ENCODE results near the gene C10orf90.

Gene C10orf90, protein sequence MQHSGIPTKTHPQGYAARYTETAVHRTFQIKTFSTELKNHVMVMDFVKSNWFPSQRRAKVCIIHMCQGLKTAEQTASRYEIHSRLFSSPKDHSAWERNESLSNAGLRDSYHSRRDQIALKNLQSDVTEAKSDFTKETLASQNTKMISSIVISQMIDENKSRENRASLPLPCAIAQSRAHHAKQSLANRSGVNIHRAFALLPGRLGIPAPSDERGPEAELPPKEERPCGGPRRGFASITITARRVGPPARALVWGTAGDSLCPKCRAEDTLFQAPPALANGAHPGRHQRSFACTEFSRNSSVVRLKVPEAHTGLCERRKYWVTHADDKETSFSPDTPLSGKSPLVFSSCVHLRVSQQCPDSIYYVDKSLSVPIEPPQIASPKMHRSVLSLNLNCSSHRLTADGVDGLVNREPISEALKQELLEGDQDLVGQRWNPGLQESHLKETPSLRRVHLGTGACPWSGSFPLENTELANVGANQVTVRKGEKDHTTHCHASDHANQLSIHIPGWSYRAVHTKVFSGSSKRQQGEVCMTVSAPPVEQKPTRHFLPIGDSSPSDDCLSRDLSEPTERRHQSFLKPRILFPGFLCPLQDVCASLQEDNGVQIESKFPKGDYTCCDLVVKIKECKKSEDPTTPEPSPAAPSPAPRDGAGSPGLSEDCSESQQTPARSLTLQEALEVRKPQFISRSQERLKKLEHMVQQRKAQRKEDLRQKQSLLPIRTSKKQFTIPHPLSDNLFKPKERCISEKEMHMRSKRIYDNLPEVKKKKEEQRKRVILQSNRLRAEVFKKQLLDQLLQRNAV

GRCh38 chr10:126670056-126670894, at the start of gene C10orf90:
Gene C10orf90 (minus strand): TSS chr10:126670693. CDS start chr10:126670480, 213 bp downstream.
- no peak for DNase-seq (ENCODE audit: extremely low spot score)
- ChIA-PET POLR2A (interaction anchor here (0.6 kb wide), 1 partner anchor 596 kb away, joined by 4 read pairs; no protein-coding TSS in a partner anchor), CTCF (no interaction called here)
- TF ChIP-seq ARNT (IDR thresholded peaks at IDR 0.05) (no peak), BHLHE40 (IDR thresholded peaks at IDR 0.05; ENCODE audit: borderline replicate concordance) (no peak), ZNF384 (IDR thresholded peaks at IDR 0.05) (no peak), LEF1 (IDR thresholded peaks at IDR 0.05; ENCODE audit: borderline replicate concordance) (no peak), NFRKB (IDR thresholded peaks at IDR 0.05) (no peak), CTBP1 (IDR thresholded peaks at IDR 0.05; ENCODE audit: borderline replicate concordance) (no peak), FOXM1 (IDR thresholded peaks at IDR 0.05; ENCODE audit: borderline replicate concordance) (no peak), FOXA1 (IDR thresholded peaks at IDR 0.05) (no peak), PKNOX1 (IDR thresholded peaks at IDR 0.05) (no peak), FOXK2 (IDR thresholded peaks at IDR 0.05) (no peak), L3MBTL2 (conservative IDR thresholded peaks at IDR 0.05) (no peak), HDGF (IDR thresholded peaks at IDR 0.05; ENCODE audit: borderline replicate concordance) (no peak), SUZ12 (IDR thresholded peaks at IDR 0.05) (no peak), SP1 (IDR thresholded peaks at IDR 0.05) (no peak), TARDBP (IDR thresholded peaks at IDR 0.05) (no peak)

- no peak for DNase-seq (ENCODE audit: extremely low spot score)
- ChIA-PET POLR2A (no interaction called here), CTCF (no interaction called here)
- TF ChIP-seq HDGF (IDR thresholded peaks at IDR 0.05; ENCODE audit: borderline replicate concordance) (no peak), BHLHE40 (IDR thresholded peaks at IDR 0.05; ENCODE audit: borderline replicate concordance) (no peak), TARDBP (IDR thresholded peaks at IDR 0.05) (no peak), LEF1 (IDR thresholded peaks at IDR 0.05; ENCODE audit: borderline replicate concordance) (no peak), NFRKB (IDR thresholded peaks at IDR 0.05) (no peak), ZNF384 (IDR thresholded peaks at IDR 0.05) (no peak), CTBP1 (IDR thresholded peaks at IDR 0.05; ENCODE audit: borderline replicate concordance) (no peak), SUZ12 (IDR thresholded peaks at IDR 0.05) (no peak), PKNOX1 (IDR thresholded peaks at IDR 0.05) (no peak), FOXA1 (IDR thresholded peaks at IDR 0.05) (no peak), FOXK2 (IDR thresholded peaks at IDR 0.05) (no peak), ARNT (IDR thresholded peaks at IDR 0.05) (no peak), L3MBTL2 (conservative IDR thresholded peaks at IDR 0.05) (no peak), ELF4 (IDR thresholded peaks at IDR 0.05) (no peak), FOXM1 (IDR thresholded peaks at IDR 0.05; ENCODE audit: borderline replicate concordance) (no peak), SP1 (IDR thresholded peaks at IDR 0.05) (no peak)
These were observed 45.9 kb upstream of the C10orf90 start for GRCh38 chr10:126716366-126716765.

DNA sequence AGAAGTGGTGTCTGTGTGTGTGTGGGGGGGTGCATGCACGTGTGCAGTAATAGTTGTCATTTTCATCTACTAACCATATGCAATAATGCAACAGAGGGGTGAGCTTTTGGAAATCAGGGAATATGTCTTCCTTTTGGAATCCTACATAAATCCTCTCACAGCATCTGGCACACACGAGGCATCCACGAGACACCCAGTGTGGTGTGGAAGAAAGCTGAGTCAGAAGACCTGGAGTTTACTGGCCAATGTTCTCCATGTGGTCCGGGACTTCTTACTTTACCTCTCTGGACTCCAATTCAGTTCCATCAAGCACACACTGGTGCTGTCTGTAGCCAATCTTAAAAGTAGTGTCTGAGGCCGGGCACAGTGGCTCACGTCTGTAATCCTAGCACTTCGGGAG, 43.1 kb upstream of the C10orf90 start:
- no peak for TF ChIP-seq L3MBTL2 (conservative IDR thresholded peaks at IDR 0.05)
- no peak for TF ChIP-seq NFRKB (IDR thresholded peaks at IDR 0.05)
- TF ChIP-seq BHLHE40 (IDR thresholded peaks at IDR 0.05; ENCODE audit: borderline replicate concordance), result no peak
- no peak for TF ChIP-seq HDGF (IDR thresholded peaks at IDR 0.05; ENCODE audit: borderline replicate concordance)
- no peak for TF ChIP-seq SUZ12 (IDR thresholded peaks at IDR 0.05)
- TF ChIP-seq FOXA1 (IDR thresholded peaks at IDR 0.05), result no peak
- no peak for TF ChIP-seq TARDBP (IDR thresholded peaks at IDR 0.05)
- no peak for TF ChIP-seq ARNT (IDR thresholded peaks at IDR 0.05)
- DNase-seq (ENCODE audit: extremely low spot score), result no peak
- CTCF ChIA-PET, result no interaction called here
- POLR2A ChIA-PET, result no interaction called here

- DNase-seq (ENCODE audit: extremely low spot score), result no peak
- no peak for TF ChIP-seq SP1 (IDR thresholded peaks at IDR 0.05)
- TF ChIP-seq LEF1 (IDR thresholded peaks at IDR 0.05; ENCODE audit: borderline replicate concordance), result no peak
- TF ChIP-seq FOXM1 (IDR thresholded peaks at IDR 0.05; ENCODE audit: borderline replicate concordance), result no peak
- no peak for TF ChIP-seq FOXK2 (IDR thresholded peaks at IDR 0.05)
- no peak for TF ChIP-seq BHLHE40 (IDR thresholded peaks at IDR 0.05; ENCODE audit: borderline replicate concordance)
- no peak for TF ChIP-seq ELF4 (IDR thresholded peaks at IDR 0.05)
- TF ChIP-seq ZNF384 (IDR thresholded peaks at IDR 0.05), result no peak
- no peak for TF ChIP-seq PKNOX1 (IDR thresholded peaks at IDR 0.05)
- TF ChIP-seq HDGF (IDR thresholded peaks at IDR 0.05; ENCODE audit: borderline replicate concordance), result no peak
- ChIA-PET CTCF (no interaction called here), POLR2A (no interaction called here)
These were observed 42.2 kb upstream of the C10orf90 start for GRCh38 chr10:126712681-126713080.

- POLR2A ChIA-PET, result no interaction called here
- TF ChIP-seq TARDBP (IDR thresholded peaks at IDR 0.05), result no peak
- no peak for TF ChIP-seq CTBP1 (IDR thresholded peaks at IDR 0.05; ENCODE audit: borderline replicate concordance)
- no peak for TF ChIP-seq ZNF384 (IDR thresholded peaks at IDR 0.05)
- TF ChIP-seq SP1 (IDR thresholded peaks at IDR 0.05), result no peak
- TF ChIP-seq L3MBTL2 (conservative IDR thresholded peaks at IDR 0.05), result no peak
- no peak for TF ChIP-seq SUZ12 (IDR thresholded peaks at IDR 0.05)
- TF ChIP-seq BHLHE40 (IDR thresholded peaks at IDR 0.05; ENCODE audit: borderline replicate concordance), result no peak
- no peak for TF ChIP-seq FOXA1 (IDR thresholded peaks at IDR 0.05)
- TF ChIP-seq ELF4 (IDR thresholded peaks at IDR 0.05), result no peak
- TF ChIP-seq ARNT (IDR thresholded peaks at IDR 0.05), result no peak
- TF ChIP-seq FOXK2 (IDR thresholded peaks at IDR 0.05), result no peak
- TF ChIP-seq HDGF (IDR thresholded peaks at IDR 0.05; ENCODE audit: borderline replicate concordance), result no peak
- TF ChIP-seq NFRKB (IDR thresholded peaks at IDR 0.05), result no peak
- no peak for TF ChIP-seq LEF1 (IDR thresholded peaks at IDR 0.05; ENCODE audit: borderline replicate concordance)
- DNase-seq (ENCODE audit: extremely low spot score), result no peak
- CTCF ChIA-PET, result no interaction called here
These were observed 35.6 kb upstream of the C10orf90 start for GRCh38 chr10:126705951-126706565.

Data from HEK293T (cell line).